D721Med (cell line): ENCODE results near the gene TUBA3C.

ENCODE experiments used
- DNase-seq: peaks from one replicate; pipeline ENCODE4 v3.0.0; 2011; ENCODE audit warnings: low spot score; ENCODE audit not compliant: insufficient read length
- FAIRE-seq: peaks from 2 replicates; lab custom pipeline; 2011; peaks lifted over from hg19 to GRCh38; lab: Jason Lieb, UNC
- TF ChIP-seq, protein P1 (sequence below): IDR thresholded peaks from 2 replicates; pipeline ENCODE4 v1.5.1; 2012; ENCODE audit warnings: mild to moderate bottlenecking, control low read depth; ENCODE audit not compliant: insufficient read depth; ENCODE audit errors: missing control alignments

The TUBA3C gene

GRCh38 chr13:19172007-19172646 lies 9.5 kb downstream of the TUBA3C start:
- no peak for FAIRE-seq
- no peak for DNase-seq
- TF ChIP-seq, protein P1, sequence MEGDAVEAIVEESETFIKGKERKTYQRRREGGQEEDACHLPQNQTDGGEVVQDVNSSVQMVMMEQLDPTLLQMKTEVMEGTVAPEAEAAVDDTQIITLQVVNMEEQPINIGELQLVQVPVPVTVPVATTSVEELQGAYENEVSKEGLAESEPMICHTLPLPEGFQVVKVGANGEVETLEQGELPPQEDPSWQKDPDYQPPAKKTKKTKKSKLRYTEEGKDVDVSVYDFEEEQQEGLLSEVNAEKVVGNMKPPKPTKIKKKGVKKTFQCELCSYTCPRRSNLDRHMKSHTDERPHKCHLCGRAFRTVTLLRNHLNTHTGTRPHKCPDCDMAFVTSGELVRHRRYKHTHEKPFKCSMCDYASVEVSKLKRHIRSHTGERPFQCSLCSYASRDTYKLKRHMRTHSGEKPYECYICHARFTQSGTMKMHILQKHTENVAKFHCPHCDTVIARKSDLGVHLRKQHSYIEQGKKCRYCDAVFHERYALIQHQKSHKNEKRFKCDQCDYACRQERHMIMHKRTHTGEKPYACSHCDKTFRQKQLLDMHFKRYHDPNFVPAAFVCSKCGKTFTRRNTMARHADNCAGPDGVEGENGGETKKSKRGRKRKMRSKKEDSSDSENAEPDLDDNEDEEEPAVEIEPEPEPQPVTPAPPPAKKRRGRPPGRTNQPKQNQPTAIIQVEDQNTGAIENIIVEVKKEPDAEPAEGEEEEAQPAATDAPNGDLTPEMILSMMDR: no peak

DNA sequence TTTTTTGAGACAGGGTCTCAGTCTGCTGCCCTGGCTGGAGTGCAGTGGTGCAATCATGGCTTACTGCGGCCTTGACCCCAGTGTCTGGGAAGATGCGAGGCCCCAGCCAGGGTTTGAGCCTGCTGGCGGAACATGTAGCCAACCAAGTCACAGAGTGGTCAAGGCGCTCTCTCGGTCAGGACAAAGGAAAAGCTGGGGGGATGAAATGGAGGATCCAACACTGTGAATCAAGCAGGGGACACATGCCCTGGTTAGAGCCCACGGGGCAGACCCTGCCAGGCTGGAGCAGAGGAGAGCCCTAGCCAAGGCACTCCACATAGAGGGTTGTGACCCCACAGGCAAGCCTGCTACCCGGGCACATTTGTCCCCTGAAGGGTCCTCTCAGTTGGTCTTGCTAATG lies 10.1 kb downstream of the TUBA3C start:
- TF ChIP-seq, protein P1: no peak
- no peak for DNase-seq
- no peak for FAIRE-seq

GRCh38 chr13:19169991-19170390 lies 11.6 kb downstream of the TUBA3C start:
- DNase-seq: no peak
- TF ChIP-seq, protein P1: no peak
- FAIRE-seq: no peak

GRCh38 chr13:19169496-19169895 lies 12.1 kb downstream of the TUBA3C start:
- TF ChIP-seq, protein P1: no peak
- FAIRE-seq: no peak

GRCh38 chr13:19161308-19161707 lies 20.3 kb downstream of the TUBA3C start:
- TF ChIP-seq, protein P1: no peak
- DNase-seq: no peak

More at GRCh38 chr13:19169496-19169895, 12.1 kb downstream of the TUBA3C start:
- no peak for DNase-seq

GRCh38 chr13:19159761-19160420 lies 21.7 kb downstream of the TUBA3C start:
- FAIRE-seq (no peak), DNase-seq (no peak)
- TF ChIP-seq, protein P1: no peak

More at GRCh38 chr13:19161308-19161707, 20.3 kb downstream of the TUBA3C start:
- FAIRE-seq: no peak

GRCh38 chr13:19159181-19159580 lies 22.4 kb downstream of the TUBA3C start:
- DNase-seq (no peak), FAIRE-seq (no peak)
- TF ChIP-seq, protein P1: no peak
